ENCODE results near the gene SMIM28.

- TF ChIP-seq, protein P1, sequence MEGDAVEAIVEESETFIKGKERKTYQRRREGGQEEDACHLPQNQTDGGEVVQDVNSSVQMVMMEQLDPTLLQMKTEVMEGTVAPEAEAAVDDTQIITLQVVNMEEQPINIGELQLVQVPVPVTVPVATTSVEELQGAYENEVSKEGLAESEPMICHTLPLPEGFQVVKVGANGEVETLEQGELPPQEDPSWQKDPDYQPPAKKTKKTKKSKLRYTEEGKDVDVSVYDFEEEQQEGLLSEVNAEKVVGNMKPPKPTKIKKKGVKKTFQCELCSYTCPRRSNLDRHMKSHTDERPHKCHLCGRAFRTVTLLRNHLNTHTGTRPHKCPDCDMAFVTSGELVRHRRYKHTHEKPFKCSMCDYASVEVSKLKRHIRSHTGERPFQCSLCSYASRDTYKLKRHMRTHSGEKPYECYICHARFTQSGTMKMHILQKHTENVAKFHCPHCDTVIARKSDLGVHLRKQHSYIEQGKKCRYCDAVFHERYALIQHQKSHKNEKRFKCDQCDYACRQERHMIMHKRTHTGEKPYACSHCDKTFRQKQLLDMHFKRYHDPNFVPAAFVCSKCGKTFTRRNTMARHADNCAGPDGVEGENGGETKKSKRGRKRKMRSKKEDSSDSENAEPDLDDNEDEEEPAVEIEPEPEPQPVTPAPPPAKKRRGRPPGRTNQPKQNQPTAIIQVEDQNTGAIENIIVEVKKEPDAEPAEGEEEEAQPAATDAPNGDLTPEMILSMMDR (IDR thresholded peaks at IDR 0.05; ENCODE audit: extremely low read depth in 1 of 2, insufficient read depth in 1 of 2, low read depth in 1 of 2, low read length in 2 of 2) = no peak
- TF ChIP-seq POLR2AphosphoS5 (IDR thresholded peaks at IDR 0.05; ENCODE audit: insufficient read depth, low read depth, low read length) (no peak), EZH2 (IDR thresholded peaks at IDR 0.05; ENCODE audit: borderline replicate concordance, low read depth, low read length, severe bottlenecking) (no peak), JUN (IDR thresholded peaks at IDR 0.05; ENCODE audit: borderline replicate concordance, insufficient read depth, insufficient read length, low read depth) (no peak)
Measured at GRCh38 chr6:138420356-138420755, 42.7 kb downstream of the SMIM28 start.
